HL-60 (cell line): ENCODE data around the gene NUDCD3.

ENCODE experiments used
- DNase-seq, 2 experiments: peaks; one replicate each; pipeline ENCODE4 v3.0.0-alpha.2; 2010 to 2020; ENCODE audit warnings: low read depth in 1 of 2, low spot score in 1 of 2
- H3K27ac ChIP-seq: fragments of 250-450 bp; sonication (Bioruptor Pico); replicated peaks from 2 replicates; pipeline ENCODE4 v1.5.1; 2020; ENCODE audit warnings: mild to moderate bottlenecking, moderate library complexity
- H3K27me3 ChIP-seq: fragments of 250-450 bp; sonication (Bioruptor Pico); 2 replicates; pipeline ENCODE4 v1.5.1; 2021; ENCODE audit warnings: mild to moderate bottlenecking, moderate library complexity; ENCODE audit not compliant: insufficient read depth, poor library complexity, severe bottlenecking
- H3K4me3 ChIP-seq: replicated peaks from 2 replicates; pipeline ENCODE4 v1.5.1; 2011; ENCODE audit warnings: mild to moderate bottlenecking, control low read depth, low read length; ENCODE audit not compliant: insufficient read depth
- GABPA ChIP-seq: IDR thresholded peaks from 2 replicates; pipeline ENCODE4 v1.6.1; 2012; ENCODE audit warnings: low read depth
- POLR2AphosphoS5 ChIP-seq: IDR thresholded peaks from 2 replicates; pipeline ENCODE4 v1.6.1; 2012; ENCODE audit warnings: low read depth
- SPI1 ChIP-seq: IDR thresholded peaks from 2 replicates; pipeline ENCODE4 v1.6.1; 2012; ENCODE audit warnings: low read depth, mild to moderate bottlenecking, borderline replicate concordance
- TF ChIP-seq, protein P1 (sequence below): IDR thresholded peaks from 2 replicates; pipeline ENCODE4 v1.6.1; 2012; ENCODE audit warnings: low read depth; ENCODE audit not compliant: insufficient replicate concordance
- TF ChIP-seq, protein P2 (sequence below): IDR thresholded peaks from one replicate; pipeline ENCODE4 v1.5.1; 2011; ENCODE audit warnings: low read length, control low read depth, inconsistent platforms; ENCODE audit not compliant: insufficient read depth

Gene NUDCD3

DNA sequence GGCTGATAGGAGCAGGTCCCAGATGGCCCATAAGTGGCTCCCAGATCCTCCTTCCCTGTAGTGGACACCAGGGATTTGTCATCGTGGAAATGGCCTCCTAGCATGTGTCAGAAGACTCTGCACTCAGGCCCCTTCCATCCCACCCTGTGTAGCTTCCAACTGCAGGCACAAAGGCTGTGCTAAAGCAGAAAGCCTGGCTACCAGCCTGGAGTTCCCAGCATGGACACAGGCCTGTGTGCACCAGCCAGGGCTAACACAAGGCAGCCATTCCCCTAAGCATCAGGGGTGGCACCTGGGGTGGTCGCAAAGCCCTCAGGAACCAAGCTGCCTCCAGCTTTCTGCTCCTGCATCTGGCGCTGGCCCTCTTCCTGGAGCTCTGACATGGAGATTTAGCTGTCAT, 160.6 kb downstream of the NUDCD3 start:
- Histone ChIP-seq H3K27ac (no peak overlapping the region), H3K4me3 (no peak overlapping the region), H3K27me3 (peaks cover 14% of the 10 kb centered on the region)
- TF ChIP-seq GABPA: no peak
- TF ChIP-seq, protein P1, sequence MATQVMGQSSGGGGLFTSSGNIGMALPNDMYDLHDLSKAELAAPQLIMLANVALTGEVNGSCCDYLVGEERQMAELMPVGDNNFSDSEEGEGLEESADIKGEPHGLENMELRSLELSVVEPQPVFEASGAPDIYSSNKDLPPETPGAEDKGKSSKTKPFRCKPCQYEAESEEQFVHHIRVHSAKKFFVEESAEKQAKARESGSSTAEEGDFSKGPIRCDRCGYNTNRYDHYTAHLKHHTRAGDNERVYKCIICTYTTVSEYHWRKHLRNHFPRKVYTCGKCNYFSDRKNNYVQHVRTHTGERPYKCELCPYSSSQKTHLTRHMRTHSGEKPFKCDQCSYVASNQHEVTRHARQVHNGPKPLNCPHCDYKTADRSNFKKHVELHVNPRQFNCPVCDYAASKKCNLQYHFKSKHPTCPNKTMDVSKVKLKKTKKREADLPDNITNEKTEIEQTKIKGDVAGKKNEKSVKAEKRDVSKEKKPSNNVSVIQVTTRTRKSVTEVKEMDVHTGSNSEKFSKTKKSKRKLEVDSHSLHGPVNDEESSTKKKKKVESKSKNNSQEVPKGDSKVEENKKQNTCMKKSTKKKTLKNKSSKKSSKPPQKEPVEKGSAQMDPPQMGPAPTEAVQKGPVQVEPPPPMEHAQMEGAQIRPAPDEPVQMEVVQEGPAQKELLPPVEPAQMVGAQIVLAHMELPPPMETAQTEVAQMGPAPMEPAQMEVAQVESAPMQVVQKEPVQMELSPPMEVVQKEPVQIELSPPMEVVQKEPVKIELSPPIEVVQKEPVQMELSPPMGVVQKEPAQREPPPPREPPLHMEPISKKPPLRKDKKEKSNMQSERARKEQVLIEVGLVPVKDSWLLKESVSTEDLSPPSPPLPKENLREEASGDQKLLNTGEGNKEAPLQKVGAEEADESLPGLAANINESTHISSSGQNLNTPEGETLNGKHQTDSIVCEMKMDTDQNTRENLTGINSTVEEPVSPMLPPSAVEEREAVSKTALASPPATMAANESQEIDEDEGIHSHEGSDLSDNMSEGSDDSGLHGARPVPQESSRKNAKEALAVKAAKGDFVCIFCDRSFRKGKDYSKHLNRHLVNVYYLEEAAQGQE: no peak
- TF ChIP-seq POLR2AphosphoS5: no peak
- TF ChIP-seq SPI1: no peak
- TF ChIP-seq, protein P2, sequence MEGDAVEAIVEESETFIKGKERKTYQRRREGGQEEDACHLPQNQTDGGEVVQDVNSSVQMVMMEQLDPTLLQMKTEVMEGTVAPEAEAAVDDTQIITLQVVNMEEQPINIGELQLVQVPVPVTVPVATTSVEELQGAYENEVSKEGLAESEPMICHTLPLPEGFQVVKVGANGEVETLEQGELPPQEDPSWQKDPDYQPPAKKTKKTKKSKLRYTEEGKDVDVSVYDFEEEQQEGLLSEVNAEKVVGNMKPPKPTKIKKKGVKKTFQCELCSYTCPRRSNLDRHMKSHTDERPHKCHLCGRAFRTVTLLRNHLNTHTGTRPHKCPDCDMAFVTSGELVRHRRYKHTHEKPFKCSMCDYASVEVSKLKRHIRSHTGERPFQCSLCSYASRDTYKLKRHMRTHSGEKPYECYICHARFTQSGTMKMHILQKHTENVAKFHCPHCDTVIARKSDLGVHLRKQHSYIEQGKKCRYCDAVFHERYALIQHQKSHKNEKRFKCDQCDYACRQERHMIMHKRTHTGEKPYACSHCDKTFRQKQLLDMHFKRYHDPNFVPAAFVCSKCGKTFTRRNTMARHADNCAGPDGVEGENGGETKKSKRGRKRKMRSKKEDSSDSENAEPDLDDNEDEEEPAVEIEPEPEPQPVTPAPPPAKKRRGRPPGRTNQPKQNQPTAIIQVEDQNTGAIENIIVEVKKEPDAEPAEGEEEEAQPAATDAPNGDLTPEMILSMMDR: no peak
- DNase-seq: no peak
